DLD1 (cell line): Measurements from ENCODE around the gene LPIN2.
"Not testable (repeated sequence)": the region's sequence is repeated elsewhere in the genome, so short reads cannot be mapped to it uniquely, and the experiment has no call there.

Source experiments
- in situ Hi-C: cut with HindIII; loops from 2 replicates; pipeline ENCODE4 v1.10.0; 2017; ENCODE audit warnings: low sequenced_read_pairs

The LPIN2 gene

DNA sequence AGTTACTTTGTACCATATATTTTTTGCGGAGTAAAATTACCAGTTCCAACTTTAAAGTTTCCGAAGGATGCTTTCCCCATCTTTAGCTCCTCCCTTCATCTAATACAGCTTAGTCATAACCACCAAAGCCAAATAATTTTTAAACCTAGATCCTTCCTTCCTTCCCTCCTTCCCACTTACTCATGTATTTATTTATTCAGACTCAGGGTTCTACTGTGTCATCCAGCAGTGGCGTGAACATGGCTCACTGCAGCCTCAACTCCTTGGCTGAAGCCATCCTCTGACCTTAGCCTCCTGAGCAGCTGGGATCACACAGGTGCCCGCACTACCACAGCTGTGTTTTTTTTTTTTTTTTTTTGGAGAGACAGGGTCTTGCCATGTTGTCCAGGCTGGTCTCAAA lies 4.4 kb downstream of the LPIN2 start:
- in situ Hi-C loops, result no loop called here

DNA sequence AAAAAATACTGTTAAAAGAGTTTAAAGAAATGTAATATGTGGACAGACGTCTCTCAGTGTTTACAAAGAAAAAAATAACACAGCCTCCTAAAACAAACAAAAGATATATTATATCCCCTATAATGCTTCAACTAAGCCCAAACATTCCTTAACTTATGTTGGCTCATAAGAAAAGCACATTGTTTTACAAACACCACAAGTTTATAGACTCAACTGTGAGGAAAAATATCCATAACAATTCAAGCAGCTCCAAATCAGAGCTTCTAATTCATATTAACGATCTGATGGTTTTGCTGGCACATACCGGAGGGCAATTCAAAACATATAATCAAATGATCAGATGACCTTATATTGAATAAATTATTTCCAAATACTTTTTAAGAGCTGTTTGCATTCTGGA lies 5.5 kb downstream of the LPIN2 start:
- in situ Hi-C loops, result no loop called here

DNA sequence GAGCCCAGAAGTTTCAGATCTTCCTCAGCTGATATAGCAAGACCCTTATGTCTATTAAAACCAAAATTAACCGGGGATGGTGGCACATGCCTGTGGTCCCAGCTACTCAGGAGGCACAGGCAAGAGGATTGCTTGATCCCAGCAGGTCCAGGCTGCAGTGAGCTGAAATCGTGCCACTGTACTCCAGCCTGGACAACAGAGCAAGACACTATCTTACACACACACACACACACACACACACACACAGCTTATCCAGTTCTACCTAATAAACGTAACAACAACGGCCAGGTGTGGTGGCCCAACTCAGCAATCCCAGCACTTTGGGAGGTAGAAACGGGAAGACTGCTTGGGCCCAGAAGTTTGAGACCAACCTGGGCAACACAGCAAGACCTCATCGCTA lies 7.5 kb downstream of the LPIN2 start:
- in situ Hi-C loops, result no loop called here

DNA sequence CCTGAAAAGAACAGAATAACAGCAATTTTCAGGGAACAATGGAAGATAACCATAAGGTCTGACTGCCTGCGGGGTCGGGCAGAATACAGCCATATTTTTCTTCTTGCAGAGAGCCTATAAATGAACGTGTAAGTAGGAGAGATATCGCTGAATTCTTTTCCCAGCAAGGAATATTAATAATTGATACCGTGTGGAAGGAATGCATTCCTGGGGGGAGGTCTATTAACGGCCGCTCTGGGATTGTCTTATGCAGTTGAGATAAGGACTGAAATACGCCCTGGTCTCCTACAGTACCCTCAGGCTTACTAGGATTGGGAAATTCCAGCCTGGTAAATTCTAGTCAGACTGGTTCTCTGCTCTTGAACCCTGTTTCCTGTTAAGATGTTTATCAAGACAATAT lies 9.2 kb downstream of the LPIN2 start:
- in situ Hi-C loops, result not testable (repeated sequence)

DNA sequence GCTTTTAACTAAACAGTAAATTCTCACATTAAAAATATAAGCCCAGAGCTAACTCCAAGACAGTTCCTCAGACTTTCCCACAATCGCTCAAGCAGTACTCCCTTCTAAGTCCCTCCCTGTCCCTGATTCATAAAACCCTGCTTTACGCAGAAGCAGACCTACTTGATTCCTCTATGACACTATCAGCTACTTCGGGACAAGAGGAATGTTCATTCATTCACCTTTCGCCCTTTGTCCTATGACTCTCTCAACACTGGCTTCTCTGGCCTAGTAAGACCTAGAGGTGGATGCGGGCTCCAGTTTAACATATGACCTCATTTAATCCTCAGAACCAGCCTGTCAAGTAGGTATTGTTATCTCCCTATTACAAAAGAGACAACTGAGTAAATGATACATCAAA lies 10.2 kb downstream of the LPIN2 start:
- in situ Hi-C loops, result no loop called here

DNA sequence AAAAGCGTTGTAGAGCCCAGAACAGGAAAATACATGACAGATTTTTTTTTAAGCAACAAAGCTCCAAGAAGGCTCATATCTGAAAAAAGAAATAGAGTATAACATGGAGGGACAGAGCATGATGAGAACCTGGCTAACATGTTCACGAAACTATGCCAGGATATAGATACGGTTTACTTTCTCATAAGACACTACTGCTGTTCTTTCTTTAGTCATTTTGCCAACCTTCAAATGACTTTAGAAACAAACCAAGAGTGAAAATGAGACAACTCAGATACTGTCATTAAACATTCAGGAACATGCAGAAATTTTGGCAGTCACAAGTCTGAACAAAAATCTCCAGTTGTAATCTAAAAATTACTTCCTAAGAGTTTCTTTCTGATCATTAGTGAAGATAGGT lies 14.3 kb downstream of the LPIN2 start:
- in situ Hi-C loops, result no loop called here

DNA sequence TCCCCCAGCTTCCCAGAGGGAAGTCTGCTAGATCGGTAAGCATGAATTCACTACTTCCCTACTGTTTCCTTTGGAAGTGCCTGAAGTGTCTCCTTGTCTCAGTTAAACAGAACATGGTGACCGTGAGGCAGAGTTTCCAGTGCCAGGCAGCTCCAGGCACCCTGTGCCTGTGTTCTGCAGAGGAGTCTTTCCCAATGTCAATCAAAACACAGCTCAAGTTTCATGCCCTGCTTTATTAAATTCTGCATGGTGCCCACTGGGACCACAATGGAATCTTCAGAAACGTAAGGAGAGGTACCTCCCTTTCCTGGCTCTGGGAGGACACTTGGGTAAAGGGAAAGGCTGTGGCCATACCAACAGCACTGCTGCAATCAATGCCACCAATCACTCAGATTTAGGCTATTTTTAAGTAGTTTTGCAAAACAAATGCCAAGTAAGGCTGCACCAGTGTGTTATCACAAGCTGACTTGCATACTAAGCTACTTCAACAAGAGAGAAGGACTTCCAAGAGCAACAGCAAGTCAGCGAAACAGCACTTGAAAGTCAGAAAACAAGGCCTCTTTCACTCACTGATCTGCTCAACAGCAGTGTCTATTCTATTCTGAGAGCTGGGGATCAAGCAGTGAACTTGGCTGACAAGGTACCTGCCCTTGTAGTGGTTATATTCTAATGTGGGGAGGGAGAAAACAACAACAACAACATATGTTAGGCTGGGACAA lies 14.9 kb downstream of the LPIN2 start:
- in situ Hi-C loops, result no loop called here

DNA sequence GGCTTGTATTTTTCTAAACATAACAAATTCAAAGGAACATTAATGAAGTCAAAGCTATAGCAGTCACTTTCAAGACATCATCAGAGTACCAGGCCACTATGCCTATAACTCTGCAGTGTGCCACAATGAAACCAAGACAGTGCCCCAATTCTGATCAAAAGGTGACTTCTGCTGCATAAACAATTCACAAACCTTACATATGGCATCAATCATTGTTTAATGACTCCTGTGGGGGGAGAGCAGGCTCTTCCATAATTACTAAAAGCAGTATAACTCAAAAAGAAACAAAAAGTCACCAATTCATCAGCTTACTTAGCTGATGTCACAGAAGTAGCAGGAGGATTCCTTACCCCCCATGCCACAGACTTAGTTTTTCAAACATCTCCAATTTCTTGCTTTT lies 15.5 kb downstream of the LPIN2 start:
- in situ Hi-C loops, result no loop called here

DNA sequence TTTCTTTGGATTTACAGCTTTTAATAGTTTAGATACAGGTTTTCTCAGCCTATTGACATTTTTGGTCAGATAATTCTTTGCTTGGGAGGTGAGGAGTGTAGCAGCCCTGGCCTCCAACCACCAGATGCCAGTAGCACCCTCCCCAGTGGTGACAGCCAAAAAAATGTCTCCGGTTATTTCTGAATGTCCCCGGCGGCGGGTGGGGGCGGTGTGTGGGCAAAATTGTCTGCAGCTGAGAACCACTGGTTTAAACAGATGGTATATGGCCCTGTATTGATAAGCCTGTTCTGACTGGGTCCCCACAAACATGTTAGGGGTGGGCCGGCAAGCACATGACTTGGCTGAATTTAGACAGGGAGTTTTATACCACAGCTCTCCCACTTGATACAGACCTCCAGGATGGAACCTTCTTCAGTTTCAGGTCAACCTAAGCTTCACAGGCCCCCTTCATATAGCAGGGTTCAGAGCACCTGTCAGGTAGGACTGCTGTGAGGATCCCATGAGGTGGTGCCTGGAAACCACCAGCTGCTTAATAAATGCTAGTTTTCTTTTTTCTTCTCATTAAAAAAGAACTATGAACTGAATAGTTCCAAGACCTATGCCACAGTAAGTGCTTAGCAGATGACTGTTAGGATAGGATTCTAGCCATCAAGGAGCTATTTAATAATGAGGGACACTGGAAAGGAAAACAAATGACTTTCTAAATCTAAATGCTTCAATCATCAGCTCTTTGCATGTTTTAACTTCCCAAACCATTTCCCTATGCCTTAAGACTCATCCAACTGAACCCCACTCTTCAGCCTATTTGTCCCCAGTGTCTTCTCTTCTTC lies 18.1 kb downstream of the LPIN2 start:
- in situ Hi-C loops, result no loop called here

DNA sequence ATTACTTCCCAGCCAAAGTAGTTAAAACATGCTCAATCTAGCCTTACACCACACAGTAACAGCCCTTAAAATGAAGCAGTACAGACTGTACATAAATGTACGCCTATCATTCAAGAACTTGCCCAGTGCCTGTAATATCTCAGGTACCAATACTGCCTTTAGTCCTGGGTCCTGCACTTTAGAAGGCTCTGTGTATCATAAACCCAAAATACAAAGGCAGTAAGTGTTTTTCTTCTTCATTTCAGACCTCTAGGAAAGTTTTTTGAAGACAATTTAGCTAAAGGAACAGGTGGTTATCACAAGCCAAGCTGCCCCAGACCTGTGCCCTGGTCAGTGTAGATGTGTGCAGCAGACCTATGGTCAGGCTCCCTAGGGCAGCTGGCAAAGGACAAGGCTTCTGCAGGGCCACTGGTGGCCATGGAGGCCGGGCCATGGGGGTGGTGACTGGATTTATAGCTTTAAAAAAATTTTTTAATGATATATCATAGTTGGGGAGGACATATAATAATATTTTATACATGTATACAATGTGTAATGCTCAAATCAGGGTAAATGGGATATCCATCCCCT lies 18.8 kb downstream of the LPIN2 start:
- in situ Hi-C loops, result no loop called here

DNA sequence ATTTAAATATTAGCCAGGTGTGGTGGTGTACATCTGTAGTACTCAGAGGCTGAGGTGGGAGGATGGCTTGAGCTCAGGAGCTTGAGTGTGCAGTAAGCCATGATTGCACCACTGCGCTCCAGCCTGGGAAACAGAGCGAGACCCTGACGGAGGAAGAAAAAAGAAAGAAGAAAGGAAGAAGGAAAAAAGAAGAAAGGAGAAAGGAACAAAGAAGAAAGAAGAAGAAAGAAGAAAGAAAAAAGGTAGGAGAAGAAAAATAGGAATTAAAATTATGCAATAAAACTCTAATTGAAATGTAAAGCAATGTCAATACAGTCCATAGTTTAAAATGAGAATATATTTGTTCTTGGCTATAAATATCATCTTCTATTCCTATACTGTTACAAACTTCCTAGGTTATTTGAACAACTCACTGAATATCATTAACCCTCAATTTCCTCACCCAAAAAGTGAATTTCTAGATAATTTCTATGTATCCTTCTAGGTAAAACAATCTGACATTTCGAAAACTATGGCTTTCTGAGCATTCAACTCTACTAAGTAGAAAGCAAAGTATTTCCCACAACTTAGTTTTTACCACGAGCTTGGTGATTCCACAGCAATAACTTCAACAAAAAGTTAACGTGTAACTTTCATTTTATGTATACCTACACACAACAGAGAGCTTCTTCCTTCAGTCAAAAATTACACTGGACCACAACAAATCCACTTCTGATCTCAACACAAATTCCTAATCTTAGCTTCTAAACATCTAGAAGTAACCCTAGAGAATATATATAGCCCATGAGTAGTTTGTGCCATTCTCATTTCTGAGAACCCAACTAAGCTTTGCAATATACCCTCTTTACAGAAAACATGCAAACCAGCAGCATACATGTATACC lies 19.7 kb downstream of the LPIN2 start:
- in situ Hi-C loops, result no loop called here

DNA sequence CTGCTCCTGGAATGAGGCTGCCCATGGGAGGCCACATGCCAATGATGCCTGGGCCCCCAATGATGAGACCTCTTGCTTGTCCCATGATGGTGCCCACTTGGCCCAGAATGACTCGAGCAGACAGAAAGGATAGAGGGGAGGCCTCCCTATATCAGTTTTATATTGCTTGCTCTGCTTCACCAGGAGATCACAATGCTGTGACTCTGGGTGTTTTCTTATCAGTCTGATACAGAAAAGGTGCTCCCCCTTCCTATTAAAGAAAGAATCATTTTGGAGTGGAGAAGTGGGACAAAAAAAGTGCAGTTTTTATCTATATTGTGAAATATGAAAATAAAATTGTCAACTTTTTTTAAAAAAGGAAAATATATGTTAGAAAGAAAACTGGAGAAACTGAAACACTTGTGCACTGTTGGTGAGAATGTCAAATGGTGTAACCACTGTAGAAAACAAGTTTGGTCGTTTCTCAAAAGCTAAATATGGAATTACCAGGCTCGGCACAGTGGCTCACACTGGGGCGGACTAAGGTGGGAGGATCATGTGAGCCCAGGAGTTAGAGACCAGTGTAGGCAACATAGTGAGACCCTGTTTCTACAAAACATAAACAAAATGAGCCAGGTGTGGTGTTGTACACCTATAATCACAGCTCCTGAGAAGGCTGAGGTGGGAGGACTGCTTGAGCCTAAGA lies 21.8 kb downstream of the LPIN2 start:
- in situ Hi-C loops, result no loop called here

DNA sequence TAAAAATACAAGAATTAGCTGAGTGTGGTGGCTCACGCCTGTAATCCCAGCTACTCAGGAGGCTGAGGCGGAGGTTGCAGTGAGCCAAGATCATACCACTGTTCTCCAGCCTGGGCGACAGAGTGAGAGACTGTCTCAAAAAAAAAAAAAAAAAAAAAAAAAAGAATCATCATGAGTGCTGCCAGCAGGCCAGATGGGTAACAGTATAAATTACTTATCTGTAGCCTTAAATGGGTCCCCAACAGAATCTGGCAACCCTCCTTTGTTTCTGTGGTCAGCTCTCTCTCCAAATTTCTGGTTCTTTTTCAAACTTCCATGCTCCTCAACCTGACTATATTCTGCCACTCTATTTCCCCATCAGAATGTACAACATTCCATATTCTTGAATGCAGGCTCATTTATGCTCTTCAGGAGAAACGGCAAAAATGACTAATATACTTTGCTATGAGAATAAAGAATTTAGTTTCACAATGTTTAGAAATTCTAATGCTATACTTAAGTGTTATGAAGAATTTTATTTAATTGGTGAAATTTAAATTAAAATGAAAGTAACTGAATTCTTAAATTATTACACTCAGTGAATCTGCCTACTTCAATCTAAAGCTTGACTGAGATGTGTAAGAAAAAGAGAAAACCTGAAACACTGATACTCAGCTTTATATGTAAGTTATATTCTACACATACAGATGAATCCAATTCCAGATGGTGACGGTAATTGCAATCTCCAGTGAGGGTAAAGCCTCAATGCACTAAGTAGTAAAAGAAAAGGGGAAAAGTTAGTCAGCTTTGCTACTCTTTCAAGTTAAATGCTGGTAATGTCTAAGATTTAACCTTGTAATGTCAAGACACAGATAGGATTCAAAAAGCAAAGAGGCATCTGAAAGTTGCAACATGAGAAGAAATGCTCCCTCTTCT lies 24.8 kb downstream of the LPIN2 start:
- in situ Hi-C loops, result no loop called here

DNA sequence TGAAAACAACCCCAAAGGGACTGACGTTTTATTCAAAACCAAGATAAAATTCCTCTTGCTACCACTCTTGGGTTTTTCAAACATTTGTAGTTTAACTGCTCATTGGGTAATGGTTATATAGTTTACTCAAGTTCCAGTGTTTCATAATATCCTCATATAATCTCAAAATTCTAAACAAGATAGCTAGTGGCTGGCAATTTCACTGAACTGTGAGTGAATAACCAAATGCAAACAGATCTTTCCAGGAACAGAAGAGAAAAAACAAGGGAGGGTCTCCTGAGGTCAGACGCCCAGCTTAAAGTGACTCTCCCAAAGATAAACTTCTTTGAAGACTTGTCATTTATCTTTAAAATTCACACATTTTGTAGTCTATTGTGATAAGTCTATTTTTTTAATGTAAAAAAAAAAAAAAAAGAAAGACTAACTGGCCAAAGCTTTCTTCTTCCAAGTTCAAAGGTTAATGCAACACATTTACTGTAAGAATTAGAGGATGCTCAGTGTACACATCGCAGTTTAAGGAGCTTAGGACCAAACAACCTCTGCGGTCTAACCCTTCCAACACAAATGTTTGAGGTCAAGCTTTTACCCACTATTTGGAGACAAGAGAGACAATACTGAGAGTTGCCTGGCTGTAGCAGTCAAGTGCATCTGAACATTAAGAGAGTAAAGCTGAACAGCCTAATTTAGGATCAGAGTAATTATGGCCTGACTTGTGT lies 26.6 kb downstream of the LPIN2 start:
- in situ Hi-C loops, result no loop called here

DNA sequence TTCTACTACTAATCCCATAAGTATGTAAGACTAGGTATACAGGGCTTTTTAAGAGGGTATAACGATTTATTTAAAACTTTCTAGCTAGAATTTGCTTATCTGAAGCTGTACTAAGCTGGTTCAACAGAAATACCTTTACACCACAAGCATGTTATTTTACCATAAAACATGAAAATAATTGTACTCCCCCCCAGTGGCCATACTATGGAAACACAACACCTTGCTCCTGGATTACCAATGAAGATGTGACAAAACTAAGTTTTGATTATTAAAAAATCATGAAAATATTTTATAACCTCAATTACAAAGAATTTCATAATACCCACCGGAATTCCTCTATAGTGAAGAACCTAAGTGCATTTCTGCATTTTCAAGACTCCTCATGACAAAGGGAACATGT lies 27.3 kb downstream of the LPIN2 start:
- in situ Hi-C loops, result no loop called here

DNA sequence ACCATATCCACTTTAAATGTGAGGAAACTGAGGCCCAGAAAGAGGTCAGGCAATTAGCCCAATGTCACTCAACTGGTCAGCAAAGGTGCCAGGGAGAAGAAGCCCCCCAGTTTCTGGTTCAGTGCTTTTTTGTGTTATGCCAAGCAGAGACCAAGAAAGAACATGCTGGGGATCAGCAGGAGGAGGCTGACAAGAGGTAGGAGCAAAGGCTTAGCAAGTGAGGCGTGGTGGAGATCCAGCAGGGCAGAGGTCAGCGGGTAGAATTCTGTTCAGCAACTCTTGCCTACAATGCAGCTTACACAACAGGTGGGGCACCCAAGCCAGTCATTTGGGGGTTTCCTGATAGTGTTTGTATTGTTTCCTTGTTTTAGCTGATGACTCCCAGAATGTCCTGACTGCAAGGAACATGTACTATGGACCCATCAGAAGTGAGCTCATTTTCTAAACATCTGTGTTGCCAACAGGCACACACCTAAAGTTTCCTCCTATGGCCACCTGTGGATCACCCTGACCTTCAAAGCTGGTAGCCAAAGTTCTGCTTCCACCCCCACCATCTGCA lies 28.2 kb downstream of the LPIN2 start:
- in situ Hi-C loops, result no loop called here

DNA sequence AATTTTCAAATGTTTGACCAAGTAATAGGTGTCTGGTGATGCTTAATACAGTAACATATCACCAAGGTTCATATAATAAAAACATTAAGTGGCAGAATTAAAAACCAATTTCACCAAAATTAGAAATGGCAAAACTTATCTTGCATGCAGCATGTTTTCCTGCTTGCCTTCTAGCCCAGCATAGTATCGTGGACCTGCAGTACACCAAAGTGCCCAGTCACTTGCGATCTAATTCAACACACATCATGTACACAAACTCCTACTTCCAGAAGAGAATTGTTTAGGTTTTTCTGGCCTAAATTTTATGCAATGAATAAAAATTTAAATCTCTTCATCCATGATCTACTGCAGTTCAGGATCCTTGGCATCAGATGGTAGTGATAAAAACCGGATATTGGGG lies 28.9 kb downstream of the LPIN2 start:
- in situ Hi-C loops, result no loop called here

DNA sequence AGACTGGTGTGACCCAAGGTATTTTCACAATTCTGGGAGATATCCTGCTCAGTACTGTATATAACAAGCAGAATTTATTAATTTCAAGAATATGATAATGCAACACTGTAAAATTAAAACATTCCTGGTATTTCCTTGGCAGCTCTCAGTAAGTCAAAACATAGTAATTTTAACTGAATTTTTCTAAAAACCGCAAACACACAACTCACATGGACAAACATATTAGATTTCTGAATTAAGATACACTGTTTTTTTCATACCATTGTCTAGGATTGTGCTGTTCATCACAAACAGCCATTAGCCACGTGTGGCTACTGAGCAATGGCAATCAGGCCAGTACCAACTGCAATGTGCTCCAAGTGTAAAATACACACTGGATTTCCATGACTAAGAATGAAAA lies 29.6 kb downstream of the LPIN2 start:
- in situ Hi-C loops, result no loop called here
